Thoracic aorta (tissue), 2 donors: Measurements from ENCODE around the gene SMC3. TPM values are rescaled to one million over a fixed set of nuclear protein-coding genes. Genes with fewer than 3 reads are reported as not detected.

ENCODE experiments used
- ATAC-seq: fragments of 150-250 bp; one replicate; pipeline ENCODE4 v1.8.0; 2017; ENCODE audit warnings: low read depth; ENCODE audit not compliant: insufficient number of reproducible peaks, low FRiP score
- DNase-seq: peaks from one replicate; pipeline ENCODE4 v3.0.0-alpha.2; 2020; ENCODE audit warnings: low spot score
- H3K27ac ChIP-seq, 2 donors: fragments of 200-600 bp; sonication (generic); 1 replicate in 1 of 2; 2 replicates in 1 of 2; pipeline ENCODE4 v1.5.1; 2016; ENCODE audit warnings: mild to moderate bottlenecking in 2 of 2, moderate library complexity in 2 of 2
- H3K27me3 ChIP-seq: fragments of 200-600 bp; sonication (generic); replicated peaks from 2 replicates; pipeline ENCODE4 v1.6.0; 2016; ENCODE audit warnings: mild to moderate bottlenecking; ENCODE audit not compliant: insufficient read depth
- H3K36me3 ChIP-seq: fragments of 200-600 bp; sonication (generic); one replicate; pipeline ENCODE4 v1.5.1; 2016
- H3K4me1 ChIP-seq, 2 donors: fragments of 200-600 bp; sonication (generic); 1 replicate in 1 of 2; 2 replicates in 1 of 2; pipeline versions ENCODE4 v1.5.1 to v1.6.0; 2016; ENCODE audit warnings: low read depth in 2 of 2, mild to moderate bottlenecking in 1 of 2; ENCODE audit not compliant: control insufficient read depth in 1 of 2
- H3K4me3 ChIP-seq: fragments of 200-600 bp; sonication (generic); 2 replicates; pipeline ENCODE4 v1.5.1; 2016; ENCODE audit warnings: mild to moderate bottlenecking
- H3K9me3 ChIP-seq: fragments of 200-600 bp; sonication (generic); 2 replicates; pipeline ENCODE4 v1.5.1; 2016
- total RNA-seq, 2 donors: library from RNA; depleted of rRNA; stranded (reverse); fragments of >200 nt; gene quantifications; one replicate each; pipeline versions ENCODE4 v1.1.0 to v1.2.3, GENCODE V29; 2016
- TF ChIP-seq, protein P1 (sequence below): fragments of 200-600 bp; sonication (generic); IDR thresholded peaks from one replicate; pipeline ENCODE4 v1.5.1; 2019; ENCODE audit warnings: antibody characterized with exemption

Gene SMC3
- total RNA-seq, 2 donors from 2014 or later: 19.8 to 32.7 TPM

DNA sequence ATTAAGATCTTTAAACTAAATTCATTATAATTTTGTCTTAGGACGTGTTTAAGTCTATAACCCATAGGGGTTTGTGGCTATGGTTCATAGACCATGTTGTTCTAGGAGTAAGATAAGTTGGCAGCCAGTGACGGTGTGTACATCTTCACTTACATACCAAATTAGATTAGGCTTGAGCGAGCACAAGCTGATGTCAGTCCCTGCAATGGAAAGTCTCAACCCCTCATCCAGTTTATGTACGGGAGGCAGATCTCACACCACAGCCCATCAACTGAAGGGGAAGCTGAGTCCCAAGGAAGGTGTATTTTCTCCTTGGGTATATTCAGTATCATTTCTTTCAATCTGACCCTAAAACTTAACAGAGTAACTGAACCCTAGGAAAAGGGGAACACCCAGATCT is 5.1 kb upstream of the SMC3 start:
- Histone ChIP-seq H3K4me1 (peaks cover 0 to 7% of the 10 kb centered on the region in 2 donors), H3K27ac (no peak overlapping the region), H3K4me3 (no peak overlapping the region), H3K9me3 (no peaks in the 10 kb centered on the region), H3K27me3 (no peaks in the 10 kb centered on the region), H3K36me3 (no peaks in the 10 kb centered on the region)
- DNase-seq: no peak
- no peak for ATAC-seq
- TF ChIP-seq, protein P1, sequence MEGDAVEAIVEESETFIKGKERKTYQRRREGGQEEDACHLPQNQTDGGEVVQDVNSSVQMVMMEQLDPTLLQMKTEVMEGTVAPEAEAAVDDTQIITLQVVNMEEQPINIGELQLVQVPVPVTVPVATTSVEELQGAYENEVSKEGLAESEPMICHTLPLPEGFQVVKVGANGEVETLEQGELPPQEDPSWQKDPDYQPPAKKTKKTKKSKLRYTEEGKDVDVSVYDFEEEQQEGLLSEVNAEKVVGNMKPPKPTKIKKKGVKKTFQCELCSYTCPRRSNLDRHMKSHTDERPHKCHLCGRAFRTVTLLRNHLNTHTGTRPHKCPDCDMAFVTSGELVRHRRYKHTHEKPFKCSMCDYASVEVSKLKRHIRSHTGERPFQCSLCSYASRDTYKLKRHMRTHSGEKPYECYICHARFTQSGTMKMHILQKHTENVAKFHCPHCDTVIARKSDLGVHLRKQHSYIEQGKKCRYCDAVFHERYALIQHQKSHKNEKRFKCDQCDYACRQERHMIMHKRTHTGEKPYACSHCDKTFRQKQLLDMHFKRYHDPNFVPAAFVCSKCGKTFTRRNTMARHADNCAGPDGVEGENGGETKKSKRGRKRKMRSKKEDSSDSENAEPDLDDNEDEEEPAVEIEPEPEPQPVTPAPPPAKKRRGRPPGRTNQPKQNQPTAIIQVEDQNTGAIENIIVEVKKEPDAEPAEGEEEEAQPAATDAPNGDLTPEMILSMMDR: no peak

GRCh38 chr10:110563132-110563531 is 4.4 kb upstream of the SMC3 start:
- peaks cover 0 to 7% of the 10 kb centered on the region in 2 donors for H3K4me1 ChIP-seq
- no peak overlapping the region for H3K4me3 ChIP-seq
- no peaks in the 10 kb centered on the region for H3K9me3 ChIP-seq
- no peaks in the 10 kb centered on the region for H3K27me3 ChIP-seq
- TF ChIP-seq, protein P1: no peak
- no peaks in the 10 kb centered on the region for H3K36me3 ChIP-seq
- H3K27ac ChIP-seq: no peak overlapping the region
- no peak for DNase-seq
- no peak for ATAC-seq

DNA sequence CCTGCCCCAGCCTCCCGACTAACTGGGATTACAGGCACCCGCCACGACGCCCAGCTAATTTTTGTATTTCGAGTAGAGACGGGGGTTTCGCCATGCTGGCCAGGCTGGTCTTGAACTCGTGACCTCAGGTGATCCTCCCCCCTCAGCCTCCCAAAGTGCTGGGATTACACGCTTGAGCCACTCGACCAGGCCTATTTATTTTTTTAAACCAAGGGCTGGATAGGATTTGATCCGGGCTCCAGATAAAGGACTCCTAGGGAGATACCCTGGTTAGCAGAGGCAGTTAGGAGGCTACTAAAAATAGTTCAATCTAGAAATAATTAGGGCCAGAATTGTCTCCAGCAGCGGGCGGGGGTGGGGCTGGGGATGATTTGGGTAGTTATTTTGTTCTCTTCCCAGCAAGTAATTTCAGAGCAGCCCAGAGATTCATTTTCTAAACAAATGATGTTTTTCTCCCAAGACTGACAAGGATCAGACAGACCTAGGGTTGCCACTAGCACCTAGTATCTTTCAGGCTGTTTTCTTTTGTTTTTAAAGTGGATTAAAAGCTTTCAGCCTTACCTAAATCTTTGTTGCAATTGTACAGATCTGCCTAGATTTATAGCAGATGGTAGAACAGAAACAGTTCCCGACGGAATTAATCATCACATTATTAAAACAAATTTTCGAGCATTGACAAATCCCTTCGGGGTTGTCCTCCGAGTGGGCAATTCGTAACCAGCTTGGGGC is 859 bp upstream of the SMC3 start:
- H3K36me3 ChIP-seq: no peaks in the 10 kb centered on the region
- no peak for ATAC-seq
- H3K27ac ChIP-seq: peak overlapping the region; percentile 82 to 87
- peak overlapping the region; percentile 100 for H3K4me3 ChIP-seq
- no peaks in the 10 kb centered on the region for H3K9me3 ChIP-seq
- TF ChIP-seq, protein P1: no peak
- peaks cover 24 to 37% of the 10 kb centered on the region in 2 donors for H3K4me1 ChIP-seq
- no peak for DNase-seq
- H3K27me3 ChIP-seq: no peaks in the 10 kb centered on the region

- peak overlapping the region; percentile 100 for H3K4me3 ChIP-seq
- no peak for ATAC-seq
- peak overlapping the region; percentile 82 to 87 for H3K27ac ChIP-seq
- no peaks in the 10 kb centered on the region for H3K27me3 ChIP-seq
- H3K4me1 ChIP-seq: peaks cover 34 to 45% of the 10 kb centered on the region in 2 donors
- TF ChIP-seq, protein P1: no peak
- no peaks in the 10 kb centered on the region for H3K36me3 ChIP-seq
- DNase-seq: peak; percentile 2
- H3K9me3 ChIP-seq: no peaks in the 10 kb centered on the region
These were observed 700 bp downstream of the SMC3 start for GRCh38 chr10:110568055-110568735.

- DNase-seq: no peak
- H3K27ac ChIP-seq: no peak overlapping the region
- H3K27me3 ChIP-seq: no peaks in the 10 kb centered on the region
- TF ChIP-seq, protein P1: no peak
- peaks cover 34 to 45% of the 10 kb centered on the region in 2 donors for H3K4me1 ChIP-seq
- no peak for ATAC-seq
- H3K9me3 ChIP-seq: no peaks in the 10 kb centered on the region
- H3K4me3 ChIP-seq: peak overlapping the region; percentile 100
- no peaks in the 10 kb centered on the region for H3K36me3 ChIP-seq
These were observed 1.6 kb downstream of the SMC3 start for GRCh38 chr10:110569122-110569521.
